IPS-18a (cell line): ENCODE results near the gene TPST2.
"Not testable (repeated sequence)": the region's sequence is repeated elsewhere in the genome, so short reads cannot be mapped to it uniquely, and the experiment has no call there.

Experiments
- H3K27ac ChIP-seq: one replicate; pipeline ENCODE4 v1.5.1; 2013; ENCODE audit warnings: low read length
- H3K27me3 ChIP-seq: one replicate; pipeline ENCODE4 v1.6.1; 2013; ENCODE audit warnings: mild to moderate bottlenecking, low read length; ENCODE audit not compliant: control insufficient read depth, insufficient read depth
- H3K36me3 ChIP-seq: one replicate; pipeline ENCODE4 v1.6.1; 2013; ENCODE audit warnings: low read depth, low read length; ENCODE audit not compliant: control insufficient read depth
- H3K4me1 ChIP-seq: one replicate; pipeline ENCODE4 v1.6.1; 2013; ENCODE audit warnings: low read depth, low read length; ENCODE audit not compliant: control insufficient read depth
- H3K4me3 ChIP-seq: one replicate; pipeline ENCODE4 v1.5.1; 2013; ENCODE audit warnings: low read length
- H3K9ac ChIP-seq: one replicate; pipeline ENCODE4 v1.6.1; 2013; ENCODE audit warnings: mild to moderate bottlenecking, low read length, moderate library complexity
- H3K9me3 ChIP-seq: one replicate; pipeline ENCODE4 v1.6.1; 2013; ENCODE audit warnings: low read depth, low read length; ENCODE audit not compliant: control insufficient read depth

Gene TPST2

DNA sequence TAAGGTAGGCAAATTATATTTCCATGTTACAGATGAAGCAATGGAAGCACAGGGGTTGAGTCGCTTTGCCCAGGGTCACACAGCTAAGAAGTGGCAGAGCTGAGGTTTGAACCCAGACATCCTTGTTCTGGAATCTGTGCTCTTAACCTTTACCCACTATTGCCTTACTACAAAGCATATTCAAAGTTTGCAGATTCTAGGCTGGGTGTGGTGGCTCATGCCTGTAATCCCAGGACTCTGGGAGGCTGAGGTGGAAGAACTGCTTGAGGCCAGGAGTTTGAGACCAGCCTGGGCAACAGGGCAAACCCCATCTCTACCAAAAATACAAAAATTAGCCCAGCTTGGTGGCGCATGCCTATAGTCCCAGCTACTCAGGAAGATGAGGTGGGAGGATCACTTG lies 49.8 kb downstream of the TPST2 start:
- Histone ChIP-seq H3K27ac (no peak overlapping the region), H3K27me3 (no peaks in the 10 kb centered on the region), H3K36me3 (peaks cover 50% of the 10 kb centered on the region), H3K4me3 (no peak overlapping the region), H3K4me1 (no peaks in the 10 kb centered on the region), H3K9me3 (no peaks in the 10 kb centered on the region), H3K9ac (no peak overlapping the region)

DNA sequence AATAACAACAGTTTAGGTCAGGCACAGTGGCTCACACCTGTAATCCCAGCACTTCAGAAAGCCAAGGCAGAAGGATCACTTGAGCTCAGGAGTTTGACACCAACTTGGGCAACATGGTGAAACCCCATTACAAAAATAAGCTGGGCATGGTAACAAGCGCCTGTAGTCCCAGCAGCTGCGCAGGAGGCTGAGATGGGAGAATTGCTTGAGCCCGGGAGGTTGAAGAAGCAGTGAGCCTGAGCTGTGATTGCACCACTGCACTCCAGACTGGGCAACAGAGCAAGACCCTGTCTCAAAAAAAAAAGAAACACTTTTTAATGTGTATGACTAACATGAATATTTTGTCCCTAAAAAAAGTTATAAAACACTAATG lies 53.2 kb downstream of the TPST2 start:
- H3K27me3 ChIP-seq, result no peaks in the 10 kb centered on the region
- H3K36me3 ChIP-seq, result peaks cover 57% of the 10 kb centered on the region
- H3K4me3 ChIP-seq, result no peak overlapping the region
- H3K4me1 ChIP-seq, result no peaks in the 10 kb centered on the region
- H3K9me3 ChIP-seq, result no peaks in the 10 kb centered on the region
- H3K9ac ChIP-seq, result no peak overlapping the region
- H3K27ac ChIP-seq, result no peak overlapping the region

DNA sequence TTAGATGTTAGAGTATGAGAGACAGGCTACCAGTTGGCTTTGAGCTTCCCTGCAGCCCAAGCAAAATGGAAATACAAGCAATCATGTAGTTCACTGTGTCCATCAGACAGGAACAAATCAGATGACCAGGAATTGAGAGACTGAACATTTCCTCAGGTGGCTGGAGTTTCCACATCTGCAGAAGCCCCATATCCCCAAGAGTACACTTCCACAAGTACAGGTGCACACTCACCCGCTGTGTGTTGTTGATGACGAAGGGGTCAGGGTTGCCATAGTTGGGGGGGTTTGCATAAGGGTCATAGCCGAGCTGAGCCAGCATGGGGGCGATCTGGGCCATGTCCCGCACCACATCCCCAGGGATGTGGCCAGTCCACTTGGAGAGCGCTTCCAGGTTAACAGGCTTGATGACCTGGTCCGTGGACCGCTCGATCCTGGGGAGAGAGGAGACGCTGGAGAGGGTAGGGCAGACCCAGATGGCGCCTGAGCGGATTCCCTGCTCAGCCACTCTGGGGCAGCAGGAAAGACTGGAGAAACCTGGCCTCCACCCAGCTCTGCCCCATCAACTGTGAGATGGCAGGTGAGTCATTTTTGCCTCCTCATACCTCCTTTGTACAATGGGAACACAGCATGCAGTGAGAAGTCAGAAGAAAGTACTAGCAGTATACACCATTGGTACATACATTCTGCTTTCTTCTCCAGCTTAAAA lies 53.7 kb downstream of the TPST2 start:
- Histone ChIP-seq H3K9me3 (no peaks in the 10 kb centered on the region), H3K4me1 (no peaks in the 10 kb centered on the region), H3K27ac (no peak overlapping the region), H3K36me3 (peaks cover 58% of the 10 kb centered on the region), H3K27me3 (no peaks in the 10 kb centered on the region), H3K4me3 (no peak overlapping the region), H3K9ac (no peak overlapping the region)

DNA sequence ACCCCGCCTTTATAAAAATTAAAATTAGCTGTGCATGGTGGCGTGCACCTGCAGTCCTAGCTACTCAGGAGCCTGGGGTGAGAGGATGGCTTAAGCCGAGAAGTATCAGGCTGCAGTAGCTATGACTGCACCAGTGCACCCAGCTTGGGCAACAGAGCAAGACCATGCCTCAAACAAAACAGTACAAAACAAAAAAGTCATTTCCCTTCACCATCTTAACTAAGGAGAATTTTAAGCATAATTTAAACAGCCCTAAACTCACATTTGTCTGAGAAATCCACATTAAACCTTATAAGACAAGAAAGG lies 54.4 kb downstream of the TPST2 start:
- no peaks in the 10 kb centered on the region for H3K9me3 ChIP-seq
- no peak overlapping the region for H3K9ac ChIP-seq

DNA sequence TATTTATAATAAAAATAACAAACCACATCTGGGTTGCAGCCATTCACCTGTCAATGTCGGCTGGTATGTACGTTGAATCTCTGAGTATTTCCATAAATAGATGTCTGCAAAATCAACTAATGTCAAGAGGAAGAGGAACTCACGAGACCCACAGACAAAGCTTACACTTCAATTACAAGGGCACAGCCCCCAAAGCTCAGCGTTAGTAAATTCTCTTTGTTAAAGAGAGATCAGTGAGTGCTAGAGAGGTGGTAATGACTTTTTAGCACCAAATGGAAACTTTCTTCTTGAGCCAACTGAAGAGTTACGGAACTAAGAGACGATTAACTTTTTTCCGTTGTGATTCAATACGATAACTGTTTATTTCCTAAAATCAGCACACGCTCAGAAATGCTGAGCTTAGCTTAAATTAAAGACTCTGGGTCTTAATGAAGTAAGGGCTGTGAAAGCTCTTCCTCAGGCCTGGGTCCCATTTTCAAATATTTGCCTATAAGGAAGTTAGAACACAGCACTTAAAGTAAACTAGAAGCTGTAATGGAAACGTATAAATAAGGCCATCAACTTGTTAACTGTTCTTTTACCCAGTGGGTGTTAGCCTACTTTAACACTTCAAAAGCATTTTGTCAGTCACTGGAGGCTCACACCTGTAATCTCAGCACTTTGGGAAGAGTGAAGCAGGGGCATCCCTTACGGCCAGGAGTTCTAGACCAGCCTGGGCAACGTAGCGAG lies 54.9 kb downstream of the TPST2 start:
- Histone ChIP-seq H3K9me3 (no peaks in the 10 kb centered on the region), H3K9ac (no peak overlapping the region), H3K27ac (no peak overlapping the region), H3K27me3 (no peaks in the 10 kb centered on the region), H3K36me3 (peaks cover 55% of the 10 kb centered on the region), H3K4me3 (no peak overlapping the region), H3K4me1 (no peaks in the 10 kb centered on the region)

More for the DNA sequence above, 54.4 kb downstream of the TPST2 start:
- Histone ChIP-seq H3K4me3 (no peak overlapping the region), H3K27me3 (no peaks in the 10 kb centered on the region), H3K36me3 (peaks cover 57% of the 10 kb centered on the region), H3K27ac (no peak overlapping the region), H3K4me1 (no peaks in the 10 kb centered on the region)

DNA sequence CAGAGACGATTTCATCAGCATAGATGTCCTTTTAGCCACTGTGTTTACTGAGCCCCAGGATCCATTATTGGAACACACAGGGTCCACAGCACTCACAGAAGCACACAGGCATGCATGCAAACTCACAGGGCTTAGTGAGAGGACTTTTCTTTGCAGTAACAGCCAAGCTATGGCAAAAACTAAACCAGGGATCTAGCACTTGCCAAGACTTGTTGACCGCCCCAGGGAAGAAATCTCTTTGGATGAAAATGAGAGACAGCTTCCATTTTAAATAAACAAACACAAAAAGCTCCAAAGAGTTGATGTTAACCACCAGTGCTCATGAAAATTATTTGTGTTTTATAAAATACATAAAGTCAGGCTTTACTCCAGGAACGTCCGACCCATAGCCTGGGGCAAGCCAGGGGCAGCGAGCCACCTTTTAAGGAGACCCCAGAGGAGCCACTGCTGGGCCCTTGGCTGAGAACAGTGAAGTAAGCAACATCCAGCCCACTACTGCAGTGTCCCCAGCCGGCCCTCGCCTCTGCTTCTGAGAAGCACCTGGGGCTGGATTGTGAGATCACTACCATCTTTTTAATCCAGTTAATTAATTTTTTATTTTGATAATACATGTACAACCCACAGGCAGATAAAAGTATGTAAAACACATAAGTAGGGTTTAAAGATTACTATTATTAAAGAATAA lies 55.6 kb downstream of the TPST2 start:
- Histone ChIP-seq H3K4me3 (no peak overlapping the region), H3K9me3 (no peaks in the 10 kb centered on the region), H3K27me3 (no peaks in the 10 kb centered on the region), H3K27ac (no peak overlapping the region), H3K36me3 (peaks cover 50% of the 10 kb centered on the region), H3K4me1 (no peaks in the 10 kb centered on the region), H3K9ac (no peak overlapping the region)

DNA sequence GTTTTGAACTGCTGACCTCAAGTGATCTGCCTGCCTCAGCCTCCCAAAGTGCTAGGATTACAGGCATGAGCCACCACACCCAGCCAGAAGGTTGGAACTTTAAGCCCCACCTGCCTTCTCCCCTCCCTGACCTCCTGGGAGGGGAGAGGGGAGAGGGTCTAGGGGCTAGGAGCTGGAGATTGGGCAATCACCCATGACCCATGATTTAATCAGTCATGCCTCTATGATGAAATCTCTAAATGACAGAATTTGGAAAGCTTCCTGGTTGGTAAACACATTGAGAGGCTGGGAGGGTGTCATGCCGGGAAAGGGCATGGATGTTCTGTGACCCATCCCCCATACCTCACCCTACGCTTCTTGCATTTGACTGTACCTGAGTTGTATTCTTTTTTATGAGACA lies 60.6 kb downstream of the TPST2 start:
- H3K27ac ChIP-seq, result no peak overlapping the region
- H3K27me3 ChIP-seq, result no peaks in the 10 kb centered on the region
- no peak overlapping the region for H3K4me3 ChIP-seq
- H3K4me1 ChIP-seq, result no peaks in the 10 kb centered on the region
- peaks cover 59% of the 10 kb centered on the region for H3K36me3 ChIP-seq
- H3K9ac ChIP-seq, result no peak overlapping the region
- no peaks in the 10 kb centered on the region for H3K9me3 ChIP-seq

DNA sequence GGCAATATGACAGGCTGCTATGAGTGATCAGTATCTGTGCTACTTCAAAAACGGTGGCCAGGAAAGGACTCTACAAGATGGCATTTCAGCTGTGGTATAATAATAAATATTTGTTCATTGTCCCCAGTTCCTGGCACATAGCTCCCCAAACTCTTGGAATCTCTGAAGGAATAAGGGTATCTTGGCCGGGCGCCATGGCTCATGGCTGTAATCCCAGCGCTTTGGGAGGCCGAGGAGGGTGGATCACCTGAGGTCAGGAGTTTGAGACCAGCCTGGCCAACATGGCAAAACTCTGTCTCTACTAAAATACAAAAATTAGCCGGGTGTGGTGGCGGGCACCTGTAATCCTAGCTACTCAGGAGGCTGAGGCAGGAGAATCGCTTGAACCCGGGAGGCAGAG lies 61.4 kb downstream of the TPST2 start:
- H3K9ac ChIP-seq, H3K4me3 ChIP-seq, H3K27me3 ChIP-seq, H3K27ac ChIP-seq, H3K9me3 ChIP-seq, H3K4me1 ChIP-seq: not testable (repeated sequence)
- H3K36me3 ChIP-seq, result peaks cover 65% of the 10 kb centered on the region

DNA sequence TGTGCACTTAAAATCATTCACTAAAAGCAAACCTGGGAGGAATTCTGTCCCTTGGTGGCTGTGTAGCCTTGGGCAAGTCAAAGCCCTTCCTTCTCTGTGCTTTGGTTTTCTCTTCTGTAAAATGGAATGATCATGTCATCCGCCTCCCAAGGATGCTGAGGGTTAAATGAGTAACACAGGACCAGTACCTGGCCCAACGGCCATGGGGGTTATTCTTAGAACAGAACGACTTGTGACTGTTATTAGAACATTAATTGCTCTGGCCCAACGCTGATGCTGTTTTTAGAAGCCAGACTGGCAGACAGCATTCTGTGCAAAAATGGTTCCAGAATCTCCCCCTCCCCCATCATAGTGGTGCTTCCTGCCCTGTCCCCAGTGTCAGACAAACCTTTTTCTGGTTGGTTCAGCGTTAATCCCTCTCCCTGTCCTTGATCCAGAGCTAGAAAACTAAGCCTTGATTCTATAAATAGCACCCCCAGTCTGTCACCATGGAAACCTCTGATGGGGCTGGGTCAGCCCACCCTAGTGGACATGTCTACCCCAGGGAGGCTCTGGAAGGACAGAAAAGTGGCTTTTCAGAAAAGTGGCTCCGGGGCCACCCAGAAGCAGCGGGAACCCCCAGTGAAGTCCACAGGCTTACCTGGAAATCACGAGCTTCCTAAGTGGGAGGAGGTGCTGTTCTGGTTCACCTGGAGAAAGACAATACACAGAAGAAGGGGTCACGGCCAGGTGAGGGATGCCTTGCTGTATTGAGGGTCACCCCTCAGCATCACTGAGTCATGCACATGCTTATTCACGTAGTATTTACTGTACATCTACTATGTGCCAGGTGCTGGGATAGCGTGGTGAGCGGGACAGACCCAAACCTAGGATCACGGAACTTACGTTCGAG lies 62.1 kb downstream of the TPST2 start:
- Histone ChIP-seq H3K27me3 (no peaks in the 10 kb centered on the region), H3K4me3 (no peak overlapping the region), H3K9ac (no peak overlapping the region), H3K9me3 (no peaks in the 10 kb centered on the region), H3K4me1 (no peaks in the 10 kb centered on the region), H3K27ac (no peak overlapping the region), H3K36me3 (peaks cover 63% of the 10 kb centered on the region)

DNA sequence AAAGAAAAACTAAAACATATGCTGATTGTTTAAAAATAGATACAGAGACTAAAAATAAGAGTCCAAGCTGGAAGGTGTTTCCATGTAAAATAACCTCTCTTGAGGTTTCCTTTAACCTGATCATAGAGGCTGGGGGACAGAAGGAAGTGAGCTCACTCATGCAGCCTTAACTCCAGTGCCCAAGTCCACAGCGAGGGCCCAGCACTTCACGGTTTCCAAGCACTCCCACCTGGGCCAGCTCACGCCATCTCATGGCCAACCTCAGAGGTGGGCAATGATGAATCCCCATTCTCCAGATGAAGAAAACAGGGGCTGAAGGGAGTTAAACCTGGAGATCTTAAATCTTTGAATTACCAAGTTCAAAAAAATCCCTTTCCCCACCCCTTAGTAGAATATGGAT lies 62.8 kb downstream of the TPST2 start:
- H3K36me3 ChIP-seq, result peaks cover 57% of the 10 kb centered on the region
- H3K27ac ChIP-seq, result no peak overlapping the region
- H3K4me3 ChIP-seq, result no peak overlapping the region
- no peaks in the 10 kb centered on the region for H3K9me3 ChIP-seq
- H3K4me1 ChIP-seq, result no peaks in the 10 kb centered on the region
- no peaks in the 10 kb centered on the region for H3K27me3 ChIP-seq
- no peak overlapping the region for H3K9ac ChIP-seq

DNA sequence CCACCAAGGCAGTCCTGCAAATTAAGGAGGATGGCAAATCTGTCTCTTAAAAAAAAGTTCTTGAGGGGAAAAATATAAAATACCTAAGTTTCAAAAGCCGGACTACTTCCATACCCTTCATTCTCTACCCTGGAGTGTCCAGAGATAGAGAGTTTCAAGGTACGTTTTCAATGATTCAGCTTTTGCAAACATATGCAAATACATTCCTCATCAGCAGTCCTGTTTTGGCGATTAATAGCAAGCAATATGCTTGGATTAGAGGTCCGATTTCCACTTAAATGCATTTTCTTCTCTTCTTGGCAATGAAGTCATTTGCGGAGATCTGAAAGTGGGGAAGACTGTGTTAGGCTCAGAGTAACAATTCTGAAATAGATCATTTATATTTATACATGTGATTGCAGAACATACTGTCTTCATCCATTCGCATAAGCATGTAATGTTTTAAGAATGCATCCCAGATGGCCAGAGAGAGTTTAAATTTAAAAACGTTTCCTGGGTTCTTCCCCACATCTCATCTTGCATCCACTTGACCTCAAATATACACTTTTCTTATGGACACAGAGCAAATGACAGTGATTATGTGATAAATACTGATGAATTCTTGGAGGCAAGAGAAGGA lies 63.9 kb downstream of the TPST2 start:
- Histone ChIP-seq H3K36me3 (peaks cover 50% of the 10 kb centered on the region), H3K4me3 (no peak overlapping the region), H3K9ac (no peak overlapping the region), H3K9me3 (no peaks in the 10 kb centered on the region), H3K27me3 (no peaks in the 10 kb centered on the region), H3K4me1 (no peaks in the 10 kb centered on the region), H3K27ac (no peak overlapping the region)
